Measurements from ENCODE around the gene HTR4. TPM values are rescaled to one million over a fixed set of nuclear protein-coding genes. Genes with fewer than 3 reads are reported as not detected.

HTR4 gene
- total and polyA plus RNA-seq, 2 of the 4 experiments (the other 2 are of a cell fraction), result not detected

DNA sequence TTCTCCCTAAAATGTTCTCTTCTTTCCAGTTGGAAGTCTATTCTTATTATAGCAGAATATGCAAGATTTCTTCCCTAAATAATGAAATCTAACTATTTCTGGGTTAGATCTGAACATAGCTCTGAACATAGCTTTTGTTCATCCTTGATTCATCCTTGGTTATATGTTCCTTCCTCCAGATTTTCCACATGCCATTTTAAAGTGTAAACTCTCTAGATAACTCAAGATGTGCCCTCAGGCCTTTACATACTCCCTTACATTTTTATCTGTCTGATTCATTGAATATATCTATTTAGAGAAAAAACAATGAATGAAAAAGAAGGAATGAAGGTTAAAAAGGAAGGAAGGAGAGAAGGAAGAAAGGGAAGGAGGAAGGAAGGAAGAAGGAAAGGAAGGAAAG is 169.7 kb downstream of the HTR4 start:
- Histone ChIP-seq H3K4me2 (ENCODE audit: low read depth, low read length) (no peak overlapping the region), H3K36me3 (ENCODE audit: control insufficient read depth, insufficient read depth, low read length) (no peaks in the 10 kb centered on the region), H4K5ac (ENCODE audit: low read depth, low read length) (no peak overlapping the region), H2BK20ac (ENCODE audit: low read depth, low read length) (no peak overlapping the region), H3K27me3 (ENCODE audit: control insufficient read depth, insufficient read depth, low read length) (peaks cover 16% of the 10 kb centered on the region), H3K4ac (ENCODE audit: low read depth, low read length) (no peak overlapping the region), H3K23ac (ENCODE audit: low read depth, low read length) (no peak overlapping the region), H3K56ac (ENCODE audit: extremely low read depth, insufficient read depth, low read length) (no peak overlapping the region), H3K27ac (ENCODE audit: insufficient read depth, low read length) (no peak overlapping the region), H4K8ac (ENCODE audit: low read depth in 2 of 2, low read length in 2 of 2) (no peak overlapping the region), H3K79me1 (ENCODE audit: low read depth in 1 of 2, low read length in 2 of 2) (no peaks in the 10 kb centered on the region), H2AK5ac (ENCODE audit: low read depth, low read length) (no peak overlapping the region), H2AK9ac (replicated peaks; ENCODE audit: low read depth, low read length, poor library complexity) (no peak overlapping the region), H2BK5ac (ENCODE audit: low read depth, low read length, poor library complexity, severe bottlenecking) (no peak overlapping the region), H3K14ac (replicated peaks; ENCODE audit: low read depth, low read length) (no peak overlapping the region), H4K20me1 (ENCODE audit: insufficient read depth, low read length) (no peaks in the 10 kb centered on the region), H3K9ac (ENCODE audit: low read depth, low read length) (no peak overlapping the region), H3K9me1 (ENCODE audit: insufficient read depth, low read length) (no peaks in the 10 kb centered on the region), H3K4me3 (ENCODE audit: insufficient read depth, low read depth, low read length) (no peak overlapping the region), H3K4me1 (ENCODE audit: control insufficient read depth, insufficient read depth, low read length) (no peaks in the 10 kb centered on the region), H3K18ac (ENCODE audit: low read depth, low read length) (no peak overlapping the region), H2AFZ (replicated peaks; ENCODE audit: low read length, poor library complexity) (no peak overlapping the region), H2BK15ac (ENCODE audit: low read depth, low read length) (no peak overlapping the region), H2BK120ac (ENCODE audit: low read depth, low read length) (no peak overlapping the region), H4K91ac (ENCODE audit: insufficient read depth, low read depth, low read length) (no peak overlapping the region), H3K9me3 (ENCODE audit: control insufficient read depth, insufficient read depth, low read length) (no peaks in the 10 kb centered on the region)
- TF ChIP-seq CHD1 (IDR thresholded peaks at IDR 0.05; ENCODE audit: low read depth, low read length), result no peak
- no peak for TF ChIP-seq USF2 (IDR thresholded peaks at IDR 0.05; ENCODE audit: low read depth, low read length)
- no peak for TF ChIP-seq BHLHE40 (IDR thresholded peaks at IDR 0.05; ENCODE audit: low read depth, low read length)
- no peak for TF ChIP-seq MAZ (IDR thresholded peaks at IDR 0.05; ENCODE audit: borderline replicate concordance, low read depth, low read length)
- TF ChIP-seq RCOR1 (IDR thresholded peaks at IDR 0.05; ENCODE audit: insufficient replicate concordance, low read length), result no peak
- no peak for TF ChIP-seq POLR2A (IDR thresholded peaks at IDR 0.05; ENCODE audit: low read depth, low read length)
- TF ChIP-seq RFX5 (IDR thresholded peaks at IDR 0.05; ENCODE audit: low read depth, low read length), result no peak
- TF ChIP-seq, protein P1, sequence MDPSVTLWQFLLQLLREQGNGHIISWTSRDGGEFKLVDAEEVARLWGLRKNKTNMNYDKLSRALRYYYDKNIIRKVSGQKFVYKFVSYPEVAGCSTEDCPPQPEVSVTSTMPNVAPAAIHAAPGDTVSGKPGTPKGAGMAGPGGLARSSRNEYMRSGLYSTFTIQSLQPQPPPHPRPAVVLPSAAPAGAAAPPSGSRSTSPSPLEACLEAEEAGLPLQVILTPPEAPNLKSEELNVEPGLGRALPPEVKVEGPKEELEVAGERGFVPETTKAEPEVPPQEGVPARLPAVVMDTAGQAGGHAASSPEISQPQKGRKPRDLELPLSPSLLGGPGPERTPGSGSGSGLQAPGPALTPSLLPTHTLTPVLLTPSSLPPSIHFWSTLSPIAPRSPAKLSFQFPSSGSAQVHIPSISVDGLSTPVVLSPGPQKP (IDR thresholded peaks at IDR 0.05; ENCODE audit: borderline replicate concordance, low read depth, low read length), result no peak
- dilution Hi-C loops (cut with HindIII; ENCODE audit: low sequenced_read_pairs, unreplicated experiment), result no loop called here
- in situ Hi-C loops (cut with MboI; ENCODE audit: low sequenced_read_pairs), result no loop called here
- BruUV-seq (replicated peaks), result no TSS peak
- DNase-seq, result no peak
- ATAC-seq (ENCODE audit: low read depth), result no peak
- CTCF ChIA-PET, result no interaction called here
- POLR2A ChIA-PET (ENCODE audit: unreplicated experiment), result no interaction called here
- intact Hi-C loops (cut with micrococcal nuclease), result no loop called here

All from IMR-90 (cell line).